Astrocyte (in vitro differentiated cells and primary cell): ENCODE data around the gene ASGR1. TPM values are rescaled to one million over a fixed set of nuclear protein-coding genes. Genes with fewer than 3 reads are reported as not detected.

Experiments used
- DNase-seq: peaks from one replicate; pipeline ENCODE4 v3.0.0-alpha.2; 2010; ENCODE audit warnings: low read depth
- FAIRE-seq: peaks from 2 replicates; lab custom pipeline; 2011; peaks lifted over from hg19 to GRCh38; lab: Jason Lieb, UNC
- H2AFZ ChIP-seq: 2 replicates; pipeline ENCODE4 v1.6.0; 2012; ENCODE audit warnings: low read depth, low read length, inconsistent platforms
- H3K27ac ChIP-seq: 2 replicates; pipeline ENCODE4 v1.5.1; 2011; ENCODE audit warnings: low read depth, low read length, inconsistent platforms
- H3K27me3 ChIP-seq: 2 replicates; pipeline ENCODE4 v1.6.0; 2011; ENCODE audit warnings: low read length, inconsistent platforms; ENCODE audit not compliant: insufficient read depth
- H3K36me3 ChIP-seq: 2 replicates; pipeline ENCODE4 v1.5.1; 2011; ENCODE audit warnings: low read length, inconsistent platforms; ENCODE audit not compliant: insufficient read depth
- H3K4me1 ChIP-seq: 2 replicates; pipeline ENCODE4 v1.5.1; 2011; ENCODE audit warnings: low read length, inconsistent platforms; ENCODE audit not compliant: insufficient read depth
- H3K4me2 ChIP-seq: 2 replicates; pipeline ENCODE4 v1.6.0; 2012; ENCODE audit warnings: low read length, inconsistent platforms
- H3K4me3 ChIP-seq: 2 replicates; pipeline ENCODE4 v1.5.1; 2011; ENCODE audit warnings: low read depth, mild to moderate bottlenecking, low read length, inconsistent platforms; ENCODE audit not compliant: insufficient read depth
- H3K79me2 ChIP-seq: 2 replicates; pipeline ENCODE4 v1.6.0; 2012; ENCODE audit warnings: mild to moderate bottlenecking, low read length, inconsistent platforms; ENCODE audit not compliant: insufficient read depth
- H3K9ac ChIP-seq: 2 replicates; pipeline ENCODE4 v1.6.0; 2012; ENCODE audit warnings: mild to moderate bottlenecking, low read length, inconsistent platforms
- H3K9me3 ChIP-seq: 2 replicates; pipeline ENCODE4 v1.5.1; 2012; ENCODE audit warnings: low read depth, mild to moderate bottlenecking, low read length, inconsistent platforms; ENCODE audit not compliant: insufficient read depth
- H4K20me1 ChIP-seq: 2 replicates; pipeline ENCODE4 v1.6.0; 2012; ENCODE audit warnings: low read length, inconsistent platforms; ENCODE audit not compliant: insufficient read depth
- H3K27ac Mint-ChIP-seq: one replicate; pipeline ENCODE4 v1.8.0; 2021; ENCODE audit warnings: mild to moderate bottlenecking, mixed read lengths; ENCODE audit not compliant: unreplicated experiment
- H3K27me3 Mint-ChIP-seq: one replicate; pipeline ENCODE4 v1.8.0; 2021; ENCODE audit warnings: low read depth, mixed read lengths; ENCODE audit not compliant: unreplicated experiment
- H3K36me3 Mint-ChIP-seq: one replicate; pipeline ENCODE4 v1.8.0; 2021; ENCODE audit warnings: low read depth, mixed read lengths; ENCODE audit not compliant: unreplicated experiment
- H3K4me1 Mint-ChIP-seq: one replicate; pipeline ENCODE4 v1.8.0; 2021; ENCODE audit warnings: low read depth, mixed read lengths; ENCODE audit not compliant: unreplicated experiment
- H3K4me3 Mint-ChIP-seq: one replicate; pipeline ENCODE4 v1.8.0; 2021; ENCODE audit warnings: mild to moderate bottlenecking, moderate library complexity, mixed read lengths; ENCODE audit not compliant: unreplicated experiment
- H3K9me3 Mint-ChIP-seq: one replicate; pipeline ENCODE4 v1.8.0; 2021; ENCODE audit warnings: mild to moderate bottlenecking, mixed read lengths; ENCODE audit not compliant: unreplicated experiment
- EZH2 ChIP-seq: IDR thresholded peaks from 2 replicates; pipeline ENCODE4 v1.6.1; 2012; ENCODE audit warnings: mild to moderate bottlenecking, low read length, inconsistent platforms; ENCODE audit not compliant: insufficient read depth
- total RNA-seq: library from RNA; stranded (reverse); gene quantifications from 2 replicates; pipeline ENCODE4 v1.2.1, GENCODE V29; 2021
- TF ChIP-seq, protein P1 (sequence below): IDR thresholded peaks from 2 replicates; pipeline ENCODE4 v1.5.1; 2011; ENCODE audit warnings: low read depth, mild to moderate bottlenecking, inconsistent platforms, low read length, moderate library complexity; ENCODE audit not compliant: insufficient read depth

Gene ASGR1
- total RNA-seq, 1 donor from 2014 or later = 5.0 TPM

DNA sequence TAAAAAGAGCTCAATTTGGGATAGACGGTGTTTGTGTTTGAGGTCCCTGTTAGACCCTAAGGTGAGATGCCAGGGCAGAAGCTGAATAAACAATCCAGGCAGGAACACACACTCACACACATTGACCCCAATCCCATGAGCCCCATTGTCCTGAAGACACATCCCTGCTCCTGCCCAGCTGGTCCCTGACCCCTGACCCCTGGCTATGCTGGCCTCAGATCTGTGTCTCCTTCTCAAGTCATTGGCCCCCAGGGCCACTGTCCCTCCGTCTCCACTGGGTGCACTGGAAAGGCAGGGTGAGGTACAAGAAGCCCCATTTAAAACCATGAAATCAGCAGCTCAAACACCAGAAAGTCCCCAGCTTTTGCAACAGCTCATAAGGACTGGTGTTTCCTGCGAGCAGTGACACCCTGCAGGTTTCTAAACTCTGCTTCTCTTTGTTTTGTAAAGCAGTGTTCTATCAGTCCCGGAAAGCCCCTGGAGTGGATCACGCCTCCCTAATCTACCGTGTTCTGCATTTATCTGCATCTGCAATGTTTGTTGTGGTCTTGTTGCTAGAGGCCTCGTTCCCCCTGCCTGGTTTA lies 46.6 kb downstream of the ASGR1 start:
- no peak overlapping the region for H3K9ac ChIP-seq
- Mint-ChIP-seq H3K4me1 (peaks cover 10% of the 10 kb centered on the region), H3K27me3 (peaks cover 26% of the 10 kb centered on the region), H3K27ac (no peak overlapping the region), H3K9me3 (no peaks in the 10 kb centered on the region), H3K4me3 (no peak overlapping the region), H3K36me3 (no peaks in the 10 kb centered on the region)
- no peak overlapping the region for H3K4me2 ChIP-seq
- DNase-seq (no peak), FAIRE-seq (no peak)
- no peaks in the 10 kb centered on the region for H3K9me3 ChIP-seq
- H3K27me3 ChIP-seq = peaks cover 10% of the 10 kb centered on the region
- no peaks in the 10 kb centered on the region for H3K36me3 ChIP-seq
- H3K79me2 ChIP-seq = no peaks in the 10 kb centered on the region
- no peaks in the 10 kb centered on the region for H3K4me1 ChIP-seq
- no peaks in the 10 kb centered on the region for H4K20me1 ChIP-seq
- no peak overlapping the region for H2AFZ ChIP-seq
- H3K27ac ChIP-seq = no peak overlapping the region
- H3K4me3 ChIP-seq = no peak overlapping the region
- TF ChIP-seq, protein P1, sequence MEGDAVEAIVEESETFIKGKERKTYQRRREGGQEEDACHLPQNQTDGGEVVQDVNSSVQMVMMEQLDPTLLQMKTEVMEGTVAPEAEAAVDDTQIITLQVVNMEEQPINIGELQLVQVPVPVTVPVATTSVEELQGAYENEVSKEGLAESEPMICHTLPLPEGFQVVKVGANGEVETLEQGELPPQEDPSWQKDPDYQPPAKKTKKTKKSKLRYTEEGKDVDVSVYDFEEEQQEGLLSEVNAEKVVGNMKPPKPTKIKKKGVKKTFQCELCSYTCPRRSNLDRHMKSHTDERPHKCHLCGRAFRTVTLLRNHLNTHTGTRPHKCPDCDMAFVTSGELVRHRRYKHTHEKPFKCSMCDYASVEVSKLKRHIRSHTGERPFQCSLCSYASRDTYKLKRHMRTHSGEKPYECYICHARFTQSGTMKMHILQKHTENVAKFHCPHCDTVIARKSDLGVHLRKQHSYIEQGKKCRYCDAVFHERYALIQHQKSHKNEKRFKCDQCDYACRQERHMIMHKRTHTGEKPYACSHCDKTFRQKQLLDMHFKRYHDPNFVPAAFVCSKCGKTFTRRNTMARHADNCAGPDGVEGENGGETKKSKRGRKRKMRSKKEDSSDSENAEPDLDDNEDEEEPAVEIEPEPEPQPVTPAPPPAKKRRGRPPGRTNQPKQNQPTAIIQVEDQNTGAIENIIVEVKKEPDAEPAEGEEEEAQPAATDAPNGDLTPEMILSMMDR = no peak
- TF ChIP-seq EZH2 = no peak

DNA sequence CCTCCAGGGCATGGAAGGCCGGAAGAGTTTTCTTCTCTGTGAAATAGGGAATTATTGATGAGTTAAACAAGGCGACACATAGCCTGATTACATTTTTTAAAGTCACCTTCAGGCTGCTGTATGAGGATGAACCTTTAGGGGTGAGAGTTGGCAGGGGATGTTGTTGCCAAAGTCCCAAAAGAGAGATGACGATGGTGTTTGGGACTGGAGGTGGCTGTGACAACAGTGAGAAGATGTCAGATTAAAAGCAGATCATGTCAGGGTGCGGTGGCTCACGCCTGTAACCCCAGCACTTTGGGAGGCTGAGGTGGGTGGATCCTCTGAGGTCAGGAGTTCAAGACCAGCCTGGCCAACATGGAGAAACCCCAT lies 47.8 kb downstream of the ASGR1 start:
- H3K4me1 Mint-ChIP-seq = peaks cover 10% of the 10 kb centered on the region
- no peaks in the 10 kb centered on the region for H3K27me3 ChIP-seq
- no peak for TF ChIP-seq EZH2
- TF ChIP-seq, protein P1 = no peak
- H3K9ac ChIP-seq = no peak overlapping the region
- no peak overlapping the region for H3K27ac ChIP-seq
- H2AFZ ChIP-seq = no peak overlapping the region
- peaks cover 22% of the 10 kb centered on the region for H3K27me3 Mint-ChIP-seq
- H3K4me1 ChIP-seq = no peaks in the 10 kb centered on the region
- DNase-seq (no peak), FAIRE-seq (no peak)
- H3K4me3 Mint-ChIP-seq = no peak overlapping the region
- H3K9me3 Mint-ChIP-seq = no peaks in the 10 kb centered on the region
- no peaks in the 10 kb centered on the region for H4K20me1 ChIP-seq
- no peaks in the 10 kb centered on the region for H3K79me2 ChIP-seq
- no peak overlapping the region for H3K4me3 ChIP-seq
- peak overlapping the region; percentile 53 for H3K27ac Mint-ChIP-seq
- no peaks in the 10 kb centered on the region for H3K36me3 ChIP-seq
- no peak overlapping the region for H3K4me2 ChIP-seq
- no peaks in the 10 kb centered on the region for H3K9me3 ChIP-seq
- H3K36me3 Mint-ChIP-seq = no peaks in the 10 kb centered on the region

DNA sequence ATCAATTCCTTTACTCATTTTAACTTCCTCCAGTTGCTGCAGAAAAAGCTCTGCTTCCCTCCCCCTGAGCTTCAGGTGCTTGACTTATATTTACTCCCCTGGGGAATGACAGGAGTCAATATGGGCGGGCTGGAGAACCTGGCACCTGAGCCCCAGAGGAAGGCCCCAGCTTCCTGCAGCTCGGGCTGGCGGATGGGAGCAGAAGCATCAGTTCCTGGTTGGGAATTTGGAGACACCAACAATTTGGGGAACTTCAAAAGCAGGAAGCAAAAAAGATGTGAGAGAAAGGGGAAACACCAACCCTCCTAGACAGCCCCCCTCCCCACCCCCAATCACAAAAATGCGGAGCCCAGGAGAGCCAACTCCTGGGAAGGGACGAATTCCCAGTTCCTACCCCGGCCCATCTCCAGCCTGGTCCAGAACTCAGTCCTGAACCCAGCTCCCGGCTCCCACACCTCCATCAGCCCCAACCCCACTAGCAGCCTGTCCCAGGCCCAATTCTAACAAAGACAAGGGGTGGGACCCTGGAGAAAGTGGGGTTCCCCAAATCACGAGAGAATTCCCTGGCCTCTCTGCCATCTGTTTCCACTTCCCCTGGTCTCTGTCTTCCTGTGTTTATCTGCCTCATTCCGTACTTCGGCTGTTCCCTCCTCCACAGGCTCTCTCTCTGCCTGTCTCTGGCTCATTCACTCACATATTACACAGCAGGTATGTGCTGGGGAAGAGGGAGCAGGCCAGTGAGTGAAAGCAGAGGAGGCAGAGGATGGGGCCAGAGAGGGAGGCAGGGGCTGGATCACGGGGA lies 48.3 kb downstream of the ASGR1 start:
- H3K4me3 ChIP-seq = no peak overlapping the region
- Mint-ChIP-seq H3K4me3 (no peak overlapping the region), H3K27me3 (peaks cover 22% of the 10 kb centered on the region), H3K27ac (peak overlapping the region; percentile 63), H3K36me3 (no peaks in the 10 kb centered on the region), H3K9me3 (no peaks in the 10 kb centered on the region), H3K4me1 (peaks cover 10% of the 10 kb centered on the region)
- no peak overlapping the region for H3K4me2 ChIP-seq
- H3K36me3 ChIP-seq = no peaks in the 10 kb centered on the region
- H3K9me3 ChIP-seq = no peaks in the 10 kb centered on the region
- no peak overlapping the region for H3K27ac ChIP-seq
- no peaks in the 10 kb centered on the region for H3K4me1 ChIP-seq
- DNase-seq (no peak), FAIRE-seq (no peak)
- no peak overlapping the region for H2AFZ ChIP-seq
- TF ChIP-seq, protein P1 = no peak
- TF ChIP-seq EZH2 = no peak
- H3K79me2 ChIP-seq = no peaks in the 10 kb centered on the region
- no peak overlapping the region for H3K9ac ChIP-seq
- no peaks in the 10 kb centered on the region for H4K20me1 ChIP-seq
- no peaks in the 10 kb centered on the region for H3K27me3 ChIP-seq
